DOHH2 (cell line): ENCODE measurements around the gene HTRA2.
A peak's percentile ranks its signal among the peaks of the same experiment; 100 is the strongest.

Experiments
- H3F3A ChIP-seq: fragments of 200-600 bp; sonication (generic), shearing (Covaris generic); 2 replicates; pipeline ENCODE4 v1.6.0; 2016; ENCODE audit warnings: antibody characterized with exemption, mild to moderate bottlenecking; ENCODE audit not compliant: control insufficient read depth, insufficient read depth
- H3K27ac ChIP-seq: fragments of 200-600 bp; sonication (generic); 2 replicates; pipeline ENCODE4 v1.5.1; 2014; ENCODE audit warnings: low read depth, mild to moderate bottlenecking, low read length, moderate library complexity
- H3K27me3 ChIP-seq: fragments of 200-600 bp; sonication (generic); 2 replicates; pipeline ENCODE4 v1.6.1; 2014; ENCODE audit warnings: mild to moderate bottlenecking, low read length, mixed read lengths; ENCODE audit not compliant: control insufficient read depth
- H3K36me3 ChIP-seq: fragments of 200-600 bp; sonication (generic); 2 replicates; pipeline ENCODE4 v1.6.1; 2014; ENCODE audit warnings: mild to moderate bottlenecking, low read length, moderate library complexity, mixed read lengths; ENCODE audit not compliant: control insufficient read depth
- H3K4me1 ChIP-seq: fragments of 200-600 bp; sonication (generic); 2 replicates; pipeline ENCODE4 v1.6.1; 2014; ENCODE audit warnings: mild to moderate bottlenecking, low read length, mixed read lengths; ENCODE audit not compliant: control insufficient read depth
- H3K4me2 ChIP-seq: fragments of 200-600 bp; sonication (generic); 2 replicates; pipeline ENCODE4 v1.6.0; 2014; ENCODE audit warnings: mild to moderate bottlenecking, low read length, moderate library complexity
- H3K4me3 ChIP-seq: fragments of 200-600 bp; sonication (generic); 2 replicates; pipeline ENCODE4 v1.5.1; 2014; ENCODE audit warnings: mild to moderate bottlenecking, low read length, mixed read lengths
- H3K79me2 ChIP-seq: fragments of 200-600 bp; sonication (generic); 2 replicates; pipeline ENCODE4 v1.6.1; 2014; ENCODE audit warnings: mild to moderate bottlenecking, low read length, mixed read lengths; ENCODE audit not compliant: control insufficient read depth
- H3K9me2 ChIP-seq: fragments of 200-600 bp; sonication (generic); replicated peaks from 2 replicates; pipeline ENCODE4 v1.6.1; 2014; ENCODE audit warnings: mild to moderate bottlenecking, low read length, mixed read lengths; ENCODE audit not compliant: control insufficient read depth
- H3K9me3 ChIP-seq: fragments of 200-600 bp; sonication (generic); 2 replicates; pipeline ENCODE4 v1.6.1; 2014; ENCODE audit warnings: antibody characterized with exemption, low read length, mixed read lengths; ENCODE audit not compliant: control insufficient read depth, insufficient read depth
- H4K20me1 ChIP-seq: fragments of 200-600 bp; sonication (generic); 2 replicates; pipeline ENCODE4 v1.6.0; 2014; ENCODE audit warnings: low read depth, mild to moderate bottlenecking, antibody characterized with exemption, low read length, moderate library complexity; ENCODE audit not compliant: control insufficient read depth, insufficient read depth
- CTCF ChIP-seq: fragments of 200-600 bp; sonication (generic); IDR thresholded peaks from one replicate; pipeline ENCODE4 v1.5.1; 2014; ENCODE audit warnings: antibody characterized with exemption, mild to moderate bottlenecking, low read depth, low read length; ENCODE audit not compliant: poor library complexity, severe bottlenecking
- EZH2phosphoT487 ChIP-seq: fragments of 200-600 bp; sonication (generic); IDR thresholded peaks from 2 replicates; pipeline ENCODE4 v1.6.1; 2017; ENCODE audit warnings: borderline replicate concordance, mild to moderate bottlenecking, antibody characterized with exemption, low read length, moderate library complexity, mixed read lengths

Gene HTRA2

DNA sequence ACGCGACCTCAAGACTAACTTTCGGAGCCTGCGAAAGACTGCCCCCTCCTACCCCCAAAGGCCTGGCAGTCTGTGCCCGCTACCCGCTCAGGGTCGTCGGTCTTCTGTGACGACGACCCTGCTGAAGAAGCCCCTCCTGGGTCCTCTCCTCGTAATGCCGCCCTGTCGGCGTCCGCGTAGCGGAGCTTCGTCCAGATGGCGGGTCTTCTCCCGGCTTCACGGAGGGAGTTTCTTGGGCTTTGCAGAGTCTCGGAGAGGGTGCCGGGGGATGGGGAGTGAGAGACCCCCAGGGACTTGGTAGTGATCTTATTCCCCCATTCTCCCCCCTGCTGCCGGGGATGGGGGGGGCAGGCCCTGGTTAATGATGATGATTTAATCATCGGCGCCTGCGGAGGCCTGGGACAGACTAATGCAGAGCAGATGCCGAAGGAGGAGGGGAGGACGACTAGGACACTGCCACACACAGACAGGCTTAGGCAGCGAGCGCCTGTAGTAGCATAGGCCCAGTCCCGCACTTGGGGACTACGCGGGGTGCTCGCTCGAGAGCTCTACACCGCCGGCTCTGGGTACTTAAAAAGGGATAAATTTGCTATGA is 21.7 kb upstream of the HTRA2 start:
- peak overlapping the region; percentile 86 for H3K27ac ChIP-seq
- H3K27me3 ChIP-seq = peaks cover 19% of the 10 kb centered on the region
- TF ChIP-seq EZH2phosphoT487 (no peak), CTCF (no peak)
- H3K79me2 ChIP-seq = peaks cover 13% of the 10 kb centered on the region
- peak overlapping the region; percentile 71 for H3K4me2 ChIP-seq
- H3K9me3 ChIP-seq = no peaks in the 10 kb centered on the region
- H3F3A ChIP-seq = 0 out of 2 replicates have a peak, but pooled peaks cover 3% of the 10 kb centered on the region
- H4K20me1 ChIP-seq = no peaks in the 10 kb centered on the region
- peak overlapping the region; percentile 97 for H3K4me3 ChIP-seq
- H3K9me2 ChIP-seq = no peaks in the 10 kb centered on the region
- peaks cover 34% of the 10 kb centered on the region for H3K4me1 ChIP-seq
- peaks cover 14% of the 10 kb centered on the region for H3K36me3 ChIP-seq

DNA sequence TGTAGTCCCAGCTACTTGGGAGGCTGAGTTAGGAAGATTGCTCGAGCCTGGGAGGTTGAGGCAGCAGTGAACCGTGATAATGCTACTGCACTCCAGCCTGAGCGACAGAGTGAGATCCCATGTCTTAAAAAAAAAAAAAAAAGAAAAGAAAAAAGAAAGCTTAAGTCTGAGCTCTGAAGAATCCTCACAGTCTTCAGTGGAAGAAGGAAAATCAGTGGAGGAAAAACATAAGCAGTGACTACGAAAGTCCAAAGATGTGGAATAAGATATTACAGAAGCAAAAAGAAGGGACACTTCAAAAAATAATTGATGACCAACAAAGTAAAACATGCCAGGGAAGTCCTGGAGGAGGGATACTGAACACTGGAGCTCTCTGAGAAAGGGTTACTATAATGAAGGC is 19.5 kb upstream of the HTRA2 start:
- Histone ChIP-seq H3K79me2 (peaks cover 13% of the 10 kb centered on the region), H3K4me2 (no peak overlapping the region), H3K27ac (no peak overlapping the region), H3K4me3 (no peak overlapping the region), H3K36me3 (peaks cover 11% of the 10 kb centered on the region), H3K4me1 (peaks cover 39% of the 10 kb centered on the region), H3F3A (0 out of 2 replicates have a peak, but pooled peaks cover 3% of the 10 kb centered on the region), H3K9me3 (no peaks in the 10 kb centered on the region), H3K9me2 (no peaks in the 10 kb centered on the region), H3K27me3 (peaks cover 36% of the 10 kb centered on the region), H4K20me1 (no peaks in the 10 kb centered on the region)
- TF ChIP-seq CTCF = no peak
- no peak for TF ChIP-seq EZH2phosphoT487

GRCh38 chr2:74511104-74511989 is 18.4 kb upstream of the HTRA2 start:
- H3K27ac ChIP-seq = no peak overlapping the region
- H3K9me2 ChIP-seq = no peaks in the 10 kb centered on the region
- H3K4me1 ChIP-seq = peaks cover 30% of the 10 kb centered on the region
- H3K27me3 ChIP-seq = peaks cover 42% of the 10 kb centered on the region
- H3K9me3 ChIP-seq = no peaks in the 10 kb centered on the region
- peaks cover 7% of the 10 kb centered on the region for H3K79me2 ChIP-seq
- H3F3A ChIP-seq = 0 out of 2 replicates have a peak, but pooled peaks cover 3% of the 10 kb centered on the region
- no peak overlapping the region for H3K4me3 ChIP-seq
- no peaks in the 10 kb centered on the region for H4K20me1 ChIP-seq
- H3K4me2 ChIP-seq = no peak overlapping the region
- no peak for TF ChIP-seq CTCF
- TF ChIP-seq EZH2phosphoT487 = no peak
- peaks cover 3% of the 10 kb centered on the region for H3K36me3 ChIP-seq
